G401.6 (cell line): ENCODE results near the gene FBLN5.
"Not testable (repeated sequence)": the region's sequence is repeated elsewhere in the genome, so short reads cannot be mapped to it uniquely, and the experiment has no call there.

Experiments
- FAIRE-seq: peaks from 2 replicates; lab custom pipeline; 2012; peaks lifted over from hg19 to GRCh38; lab: Jason Lieb, UNC

Gene FBLN5

GRCh38 chr14:91884664-91885063 is 62.8 kb downstream of the FBLN5 start:
- no peak for FAIRE-seq

- no peak for FAIRE-seq
Observed at GRCh38 chr14:91883753-91884152, 63.7 kb downstream of the FBLN5 start.

GRCh38 chr14:91882776-91883175 is 64.7 kb downstream of the FBLN5 start:
- FAIRE-seq, result no peak

- no peak for FAIRE-seq
Observed at GRCh38 chr14:91882369-91882768, 65.1 kb downstream of the FBLN5 start.

GRCh38 chr14:91879196-91879595 is 68.3 kb downstream of the FBLN5 start:
- no peak for FAIRE-seq

GRCh38 chr14:91878274-91878673 is 69.2 kb downstream of the FBLN5 start:
- no peak for FAIRE-seq

- FAIRE-seq, result no peak
Observed at GRCh38 chr14:91877376-91877915, 70.0 kb downstream of the FBLN5 start.

- no peak for FAIRE-seq
Observed at GRCh38 chr14:91876492-91876891, 71.0 kb downstream of the FBLN5 start.

- FAIRE-seq, result no peak
Observed at GRCh38 chr14:91875525-91876286, 71.8 kb downstream of the FBLN5 start.

GRCh38 chr14:91873471-91874415 is 73.8 kb downstream of the FBLN5 start:
- FAIRE-seq, result no peak

- no peak for FAIRE-seq
Observed at GRCh38 chr14:91872517-91873470, 74.7 kb downstream of the FBLN5 start.

GRCh38 chr14:91872011-91872501 is 75.4 kb downstream of the FBLN5 start:
- no peak for FAIRE-seq

- not testable (repeated sequence) for FAIRE-seq
Observed at GRCh38 chr14:91871401-91871800, 76.1 kb downstream of the FBLN5 start.

- no peak for FAIRE-seq
Observed at GRCh38 chr14:91870890-91871289, 76.6 kb downstream of the FBLN5 start.

- no peak for FAIRE-seq
Observed at GRCh38 chr14:91870001-91870400, 77.5 kb downstream of the FBLN5 start.

- no peak for FAIRE-seq
Observed at GRCh38 chr14:91869556-91869955, 77.9 kb downstream of the FBLN5 start.

GRCh38 chr14:91867316-91867988 is 80.0 kb downstream of the FBLN5 start, which contains the start of gene TC2N:
TSS of gene TC2N (minus strand) at chr14:91867536. CDS start at chr14:91813769, 53,767 bp downstream.
- no peak for FAIRE-seq

GRCh38 chr14:91866511-91867295 is 80.8 kb downstream of the FBLN5 start:
- FAIRE-seq, result no peak

- FAIRE-seq, result no peak
Observed at GRCh38 chr14:91866061-91866460, 81.4 kb downstream of the FBLN5 start.

- FAIRE-seq, result no peak
Observed at GRCh38 chr14:91862417-91862816, 85.1 kb downstream of the FBLN5 start.
